ENCODE data around the gene RAMP1.

The RAMP1 gene

GRCh38 chr2:237909801-237910475 is 50.5 kb downstream of the RAMP1 start:
- Mint-ChIP-seq H3K4me3 (no peak overlapping the region), H3K27ac (peak overlapping the region; percentile 2)

GRCh38 chr2:237910576-237911362 is 51.3 kb downstream of the RAMP1 start:
- H3K27me3 Mint-ChIP-seq, result peaks cover 18% of the 10 kb centered on the region
- no peak overlapping the region for H3K4me3 Mint-ChIP-seq
- peak overlapping the region; percentile 2 for H3K27ac Mint-ChIP-seq
- no peak for ATAC-seq
- peaks cover 9% of the 10 kb centered on the region for H3K36me3 Mint-ChIP-seq
- H3K9me3 Mint-ChIP-seq, result peaks cover 10% of the 10 kb centered on the region
- peaks cover 12% of the 10 kb centered on the region for H3K4me1 Mint-ChIP-seq

More at GRCh38 chr2:237909801-237910475, 50.5 kb downstream of the RAMP1 start:
- Mint-ChIP-seq H3K36me3 (peaks cover 9% of the 10 kb centered on the region), H3K27me3 (peaks cover 13% of the 10 kb centered on the region), H3K9me3 (peaks cover 10% of the 10 kb centered on the region), H3K4me1 (peaks cover 21% of the 10 kb centered on the region)
- ATAC-seq, result no peak

- ATAC-seq, result no peak
- Mint-ChIP-seq H3K4me3 (no peak overlapping the region), H3K36me3 (peaks cover 9% of the 10 kb centered on the region), H3K27ac (no peak overlapping the region), H3K9me3 (peaks cover 10% of the 10 kb centered on the region), H3K27me3 (peaks cover 22% of the 10 kb centered on the region), H3K4me1 (peaks cover 5% of the 10 kb centered on the region)
Measured at GRCh38 chr2:237911363-237912017, 52.1 kb downstream of the RAMP1 start.

- H3K4me3 Mint-ChIP-seq, result no peak overlapping the region
- no peaks in the 10 kb centered on the region for H3K4me1 Mint-ChIP-seq
- peak; percentile 21 for ATAC-seq
- peaks cover 2% of the 10 kb centered on the region for H3K36me3 Mint-ChIP-seq
- H3K27me3 Mint-ChIP-seq, result peaks cover 22% of the 10 kb centered on the region
- H3K9me3 Mint-ChIP-seq, result peaks cover 3% of the 10 kb centered on the region
- peak overlapping the region; percentile 31 for H3K27ac Mint-ChIP-seq
Measured at GRCh38 chr2:237912271-237913192, 53.1 kb downstream of the RAMP1 start.

GRCh38 chr2:237913193-237913917 is 53.9 kb downstream of the RAMP1 start:
- no peak overlapping the region for H3K4me3 Mint-ChIP-seq

GRCh38 chr2:237915576-237915975 is 56.2 kb downstream of the RAMP1 start:
- peaks cover 11% of the 10 kb centered on the region for H3K4me1 Mint-ChIP-seq
- H3K4me3 Mint-ChIP-seq, result no peak overlapping the region
- H3K36me3 Mint-ChIP-seq, result no peaks in the 10 kb centered on the region
- no peak overlapping the region for H3K27ac Mint-ChIP-seq
- peaks cover 25% of the 10 kb centered on the region for H3K27me3 Mint-ChIP-seq
- no peak for ATAC-seq
- peaks cover 2% of the 10 kb centered on the region for H3K9me3 Mint-ChIP-seq

More at GRCh38 chr2:237913193-237913917, 53.9 kb downstream of the RAMP1 start:
- peaks cover 2% of the 10 kb centered on the region for H3K9me3 Mint-ChIP-seq
- ATAC-seq, result no peak
- no peaks in the 10 kb centered on the region for H3K36me3 Mint-ChIP-seq
- H3K4me1 Mint-ChIP-seq, result no peaks in the 10 kb centered on the region
- H3K27ac Mint-ChIP-seq, result no peak overlapping the region
- H3K27me3 Mint-ChIP-seq, result peaks cover 22% of the 10 kb centered on the region

- no peak overlapping the region for H3K27ac Mint-ChIP-seq
- no peaks in the 10 kb centered on the region for H3K36me3 Mint-ChIP-seq
- ATAC-seq, result no peak
- no peak overlapping the region for H3K4me3 Mint-ChIP-seq
- no peaks in the 10 kb centered on the region for H3K9me3 Mint-ChIP-seq
- peaks cover 26% of the 10 kb centered on the region for H3K27me3 Mint-ChIP-seq
- peaks cover 11% of the 10 kb centered on the region for H3K4me1 Mint-ChIP-seq
Measured at GRCh38 chr2:237916296-237916695, 56.9 kb downstream of the RAMP1 start.

GRCh38 chr2:237917696-237918374 is 58.4 kb downstream of the RAMP1 start:
- Mint-ChIP-seq H3K4me3 (no peak overlapping the region), H3K27ac (no peak overlapping the region), H3K27me3 (peaks cover 39% of the 10 kb centered on the region), H3K4me1 (peaks cover 11% of the 10 kb centered on the region), H3K36me3 (no peaks in the 10 kb centered on the region), H3K9me3 (no peaks in the 10 kb centered on the region)
- no peak for ATAC-seq

- peaks cover 3% of the 10 kb centered on the region for H3K9me3 Mint-ChIP-seq
- no peak for ATAC-seq
- H3K4me3 Mint-ChIP-seq, result no peak overlapping the region
- peaks cover 54% of the 10 kb centered on the region for H3K27me3 Mint-ChIP-seq
- no peak overlapping the region for H3K27ac Mint-ChIP-seq
- H3K4me1 Mint-ChIP-seq, result peaks cover 18% of the 10 kb centered on the region
- H3K36me3 Mint-ChIP-seq, result no peaks in the 10 kb centered on the region
Measured at GRCh38 chr2:237919593-237919992, 60.2 kb downstream of the RAMP1 start.

- ATAC-seq, result no peak
- peaks cover 3% of the 10 kb centered on the region for H3K9me3 Mint-ChIP-seq
- no peak overlapping the region for H3K4me3 Mint-ChIP-seq
- peaks cover 51% of the 10 kb centered on the region for H3K27me3 Mint-ChIP-seq
- H3K4me1 Mint-ChIP-seq, result peaks cover 18% of the 10 kb centered on the region
- no peak overlapping the region for H3K27ac Mint-ChIP-seq
- H3K36me3 Mint-ChIP-seq, result no peaks in the 10 kb centered on the region
Measured at GRCh38 chr2:237920673-237921072, 61.2 kb downstream of the RAMP1 start.

- Mint-ChIP-seq H3K27ac (no peak overlapping the region), H3K9me3 (peaks cover 3% of the 10 kb centered on the region)
Measured at GRCh38 chr2:237921967-237922492, 62.6 kb downstream of the RAMP1 start.

GRCh38 chr2:237922641-237923361 is 63.4 kb downstream of the RAMP1 start:
- H3K4me3 Mint-ChIP-seq, result peak overlapping the region; percentile 25
- H3K36me3 Mint-ChIP-seq, result no peaks in the 10 kb centered on the region
- peaks cover 18% of the 10 kb centered on the region for H3K4me1 Mint-ChIP-seq
- H3K27ac Mint-ChIP-seq, result peak overlapping the region; percentile 53
- H3K9me3 Mint-ChIP-seq, result peaks cover 4% of the 10 kb centered on the region
- peaks cover 45% of the 10 kb centered on the region for H3K27me3 Mint-ChIP-seq
- no peak for ATAC-seq

More at GRCh38 chr2:237921967-237922492, 62.6 kb downstream of the RAMP1 start:
- no peak for ATAC-seq
- H3K4me3 Mint-ChIP-seq, result no peak overlapping the region
- H3K4me1 Mint-ChIP-seq, result peaks cover 18% of the 10 kb centered on the region
- peaks cover 45% of the 10 kb centered on the region for H3K27me3 Mint-ChIP-seq
- no peaks in the 10 kb centered on the region for H3K36me3 Mint-ChIP-seq
